Measurements from ENCODE around the gene GLI1.

The GLI1 gene

DNA sequence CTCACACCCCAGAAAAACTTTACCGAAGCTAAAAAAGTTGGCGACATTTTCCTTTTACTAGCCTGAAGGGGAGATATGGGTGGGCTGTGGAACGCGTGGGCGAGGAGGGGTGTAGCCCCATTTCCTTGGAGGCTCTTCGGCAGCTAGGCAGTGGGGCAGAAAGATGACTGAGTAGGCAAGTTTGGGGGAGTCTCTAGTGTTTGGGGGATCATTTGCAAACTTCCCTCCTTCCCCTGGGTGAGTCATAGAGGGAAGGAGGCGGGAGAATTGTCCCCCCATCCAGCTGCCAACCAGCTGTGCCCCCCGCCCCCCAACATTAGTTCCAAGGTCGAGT is 2.3 kb downstream of the GLI1 start:
- no peak for DNase-seq

GRCh38 chr12:57462251-57462911 is 2.8 kb downstream of the GLI1 start:
- peak; percentile 94 for DNase-seq

DNA sequence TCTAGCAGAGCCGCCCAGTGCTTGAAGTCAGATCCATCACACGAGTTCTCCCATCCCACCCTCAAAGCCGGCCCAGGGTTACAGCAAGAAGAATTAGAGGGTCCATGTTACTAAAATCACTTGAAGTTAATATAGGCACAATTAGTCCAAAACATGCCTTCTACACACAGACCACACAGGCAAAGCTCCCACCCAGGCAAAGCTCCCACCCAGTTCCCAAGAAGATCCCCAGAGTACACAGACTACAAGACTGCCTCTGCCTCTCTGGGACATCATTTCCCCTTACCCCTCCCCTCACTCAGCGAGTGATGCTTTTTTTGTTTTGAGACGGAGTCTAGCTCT is 3.3 kb downstream of the GLI1 start:
- DNase-seq: no peak

GRCh38 chr12:57464569-57464968 is 5.0 kb downstream of the GLI1 start:
- no peak for DNase-seq

- no peak for DNase-seq
These were observed 5.6 kb downstream of the GLI1 start for GRCh38 chr12:57465030-57465746.

DNA sequence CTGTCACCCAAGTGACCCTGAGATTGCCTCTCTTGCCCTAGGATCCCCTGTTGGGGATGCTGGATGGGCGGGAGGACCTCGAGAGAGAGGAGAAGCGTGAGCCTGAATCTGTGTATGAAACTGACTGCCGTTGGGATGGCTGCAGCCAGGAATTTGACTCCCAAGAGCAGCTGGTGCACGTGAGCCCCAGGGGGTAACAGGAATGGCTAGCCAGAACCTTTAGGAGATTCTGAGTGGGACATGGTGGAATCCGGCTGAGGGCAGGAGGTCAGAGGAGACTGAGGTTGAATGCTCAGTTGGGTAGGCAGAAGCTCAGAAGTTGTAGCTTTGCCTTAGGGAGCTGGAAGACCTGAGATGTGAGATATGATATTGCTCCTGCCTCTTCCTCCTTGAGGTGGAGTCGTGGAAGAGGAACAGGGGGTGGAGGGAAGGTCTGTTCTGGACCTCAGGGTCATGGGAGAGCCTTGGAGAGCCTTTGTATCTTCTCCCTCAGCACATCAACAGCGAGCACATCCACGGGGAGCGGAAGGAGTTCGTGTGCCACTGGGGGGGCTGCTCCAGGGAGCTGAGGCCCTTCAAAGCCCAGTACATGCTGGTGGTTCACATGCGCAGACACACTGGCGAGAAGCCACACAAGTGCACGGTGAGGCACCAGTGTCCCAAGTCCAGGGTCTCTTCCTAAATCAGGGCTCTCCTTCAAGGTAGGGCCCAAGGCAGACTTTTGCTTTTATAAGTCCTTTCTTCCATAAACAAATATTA is 6.3 kb downstream of the GLI1 start:
- DNase-seq: no peak

GRCh38 chr12:57467212-57467874 is 7.8 kb downstream of the GLI1 start:
- DNase-seq: no peak

DNA sequence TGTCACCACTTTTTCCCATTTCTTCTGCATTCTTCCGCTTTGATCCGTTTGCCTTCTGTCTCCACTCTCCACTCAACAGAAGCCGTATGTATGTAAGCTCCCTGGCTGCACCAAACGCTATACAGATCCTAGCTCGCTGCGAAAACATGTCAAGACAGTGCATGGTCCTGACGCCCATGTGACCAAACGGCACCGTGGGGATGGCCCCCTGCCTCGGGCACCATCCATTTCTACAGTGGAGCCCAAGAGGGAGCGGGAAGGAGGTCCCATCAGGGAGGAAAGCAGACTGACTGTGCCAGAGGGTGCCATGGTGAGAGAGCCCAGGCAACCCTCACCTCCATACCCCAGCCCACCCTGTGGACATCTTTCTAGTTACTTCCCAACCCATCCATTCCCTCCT is 8.3 kb downstream of the GLI1 start:
- DNase-seq: no peak

DNA sequence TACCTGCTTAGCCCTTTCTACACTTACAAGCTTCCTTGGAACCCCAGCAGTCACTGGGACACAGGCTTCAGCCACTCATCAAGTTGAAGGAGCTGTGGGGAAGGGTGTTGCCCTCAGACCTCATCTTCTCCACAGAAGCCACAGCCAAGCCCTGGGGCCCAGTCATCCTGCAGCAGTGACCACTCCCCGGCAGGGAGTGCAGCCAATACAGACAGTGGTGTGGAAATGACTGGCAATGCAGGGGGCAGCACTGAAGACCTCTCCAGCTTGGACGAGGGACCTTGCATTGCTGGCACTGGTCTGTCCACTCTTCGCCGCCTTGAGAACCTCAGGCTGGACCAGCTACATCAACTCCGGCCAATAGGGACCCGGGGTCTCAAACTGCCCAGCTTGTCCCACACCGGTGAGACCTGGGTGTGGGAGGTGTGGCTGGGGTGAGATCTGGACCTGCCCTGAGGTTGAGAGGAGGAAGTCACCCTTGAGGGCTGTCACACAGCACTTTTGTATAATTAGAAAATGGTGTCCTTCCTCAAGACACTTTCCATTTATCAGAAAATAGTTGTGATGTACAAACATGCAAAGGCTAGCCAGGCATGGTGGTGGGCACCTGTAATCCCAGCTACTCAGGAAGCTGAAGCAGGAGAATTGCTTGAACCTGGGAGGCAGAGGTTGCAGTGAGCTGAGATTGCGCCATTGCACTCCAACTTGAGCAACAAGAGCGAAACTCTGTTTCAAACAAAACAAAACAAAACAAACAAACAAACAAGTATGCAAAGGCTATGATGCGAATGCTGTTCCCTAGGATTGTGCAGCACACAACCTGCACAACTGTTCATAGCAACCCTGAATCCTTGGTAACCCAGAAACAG is 9.9 kb downstream of the GLI1 start:
- DNase-seq: no peak

- no peak for DNase-seq
These were observed 10.8 kb downstream of the GLI1 start for GRCh38 chr12:57470286-57470969.

GRCh38 chr12:57470970-57471656 is 11.5 kb downstream of the GLI1 start:
- DNase-seq: no peak

GRCh38 chr12:57471661-57472060 is 12.1 kb downstream of the GLI1 start:
- DNase-seq: no peak

- DNase-seq: no peak
These were observed 12.8 kb downstream of the GLI1 start for GRCh38 chr12:57472391-57472790.

DNA sequence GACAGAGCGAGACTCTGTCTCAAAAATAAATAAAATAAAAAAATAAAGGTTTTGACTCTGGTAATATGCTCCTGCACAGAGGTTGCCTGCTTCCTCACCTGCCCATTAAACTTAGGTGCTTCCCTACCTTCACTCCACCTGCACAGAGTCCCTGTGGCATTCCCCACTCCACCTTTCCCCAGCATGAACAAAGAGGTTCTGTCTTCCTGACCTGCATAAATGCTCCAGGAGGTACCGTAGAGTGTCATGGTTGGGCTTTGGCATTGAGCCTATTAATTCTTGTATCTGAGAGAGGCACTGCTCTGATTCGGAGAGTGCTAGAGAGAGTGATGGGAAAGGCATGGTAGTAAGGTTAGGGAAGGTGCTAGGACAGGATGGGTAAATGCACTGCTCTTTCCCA is 13.8 kb downstream of the GLI1 start:
- no peak for DNase-seq

GRCh38 chr12:57473886-57474285 is 14.3 kb downstream of the GLI1 start:
- no peak for DNase-seq

- DNase-seq: no peak
These were observed 14.8 kb downstream of the GLI1 start for GRCh38 chr12:57474430-57474829.

DNA sequence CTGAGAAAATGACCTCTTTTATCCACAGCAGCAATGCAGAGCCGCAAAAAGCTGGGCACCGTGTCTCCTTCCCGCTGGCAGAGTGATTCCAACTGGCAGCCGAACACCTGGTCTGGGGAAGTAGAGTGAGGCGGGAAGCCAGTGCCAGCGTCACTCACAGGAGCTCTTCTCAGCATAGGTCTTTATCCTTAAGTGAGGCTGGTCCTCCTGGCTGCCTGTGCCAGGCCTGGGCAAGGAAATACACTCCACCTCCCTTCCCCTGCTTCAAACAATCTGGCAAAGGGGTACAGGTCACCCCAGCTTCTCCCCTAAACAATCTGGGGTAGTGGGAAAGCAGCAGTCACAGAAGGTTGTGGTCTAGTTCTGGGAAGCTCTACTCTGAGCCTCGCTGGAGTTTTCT is 15.3 kb downstream of the GLI1 start:
- DNase-seq: no peak

DNA sequence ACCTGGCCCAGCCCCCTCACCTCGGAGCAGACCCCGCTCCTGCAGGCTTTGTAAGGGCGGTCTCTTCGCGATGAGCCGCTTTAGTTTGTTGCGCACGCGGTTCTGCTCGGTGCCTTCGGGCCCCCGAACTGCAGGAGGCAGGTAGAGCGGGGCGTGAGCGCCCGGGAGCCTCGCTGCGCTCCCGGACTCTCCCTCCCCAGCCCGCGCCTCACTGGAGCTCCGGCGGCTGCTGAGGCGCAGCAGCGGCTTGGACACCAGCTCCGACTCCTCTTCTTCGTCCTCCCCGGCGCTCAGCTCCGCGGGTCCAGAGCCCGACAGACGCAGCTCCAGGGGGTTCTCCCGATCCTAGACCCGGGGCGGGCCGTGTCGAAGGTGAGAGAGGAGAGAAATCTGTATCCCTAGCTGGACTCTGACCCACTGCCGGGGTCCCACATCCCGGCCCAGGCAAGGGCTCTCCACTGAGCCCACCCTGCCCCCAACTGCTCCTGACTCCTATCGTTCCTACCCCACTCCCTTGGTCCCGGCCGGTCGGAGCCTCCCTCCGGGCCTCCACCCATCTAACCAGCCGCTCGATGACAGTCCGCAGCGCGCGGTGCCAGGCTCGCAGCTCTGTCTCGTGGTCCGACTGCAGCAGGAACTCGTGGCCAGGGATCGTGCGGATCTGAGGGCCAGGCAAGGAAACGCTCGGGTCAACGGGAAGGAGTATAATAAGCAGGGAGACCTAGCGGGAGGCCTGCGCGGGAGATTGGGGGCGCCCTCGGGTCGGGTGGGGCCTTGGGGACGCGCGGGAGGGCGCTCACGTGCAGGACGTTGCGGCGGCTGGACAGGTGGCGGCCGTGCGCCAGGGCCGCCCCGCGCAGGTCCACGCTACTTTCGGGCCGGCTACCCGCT is 15.9 kb downstream of the GLI1 start:
- no peak for DNase-seq

- DNase-seq: peak; percentile 88
These were observed 16.8 kb downstream of the GLI1 start for GRCh38 chr12:57476162-57476992.

Measured in activated CD8-positive, alpha-beta memory T cell treated with anti-CD3 and anti-CD28 coated beads, Interleukin-2, amount 50 U/mL, for 48 hours (primary cell).